ENCODE measurements around the gene SLC18A3. TPM values are rescaled to one million over a fixed set of nuclear protein-coding genes. Genes with fewer than 3 reads are reported as not detected.

Gene SLC18A3
- not detected for total RNA-seq

DNA sequence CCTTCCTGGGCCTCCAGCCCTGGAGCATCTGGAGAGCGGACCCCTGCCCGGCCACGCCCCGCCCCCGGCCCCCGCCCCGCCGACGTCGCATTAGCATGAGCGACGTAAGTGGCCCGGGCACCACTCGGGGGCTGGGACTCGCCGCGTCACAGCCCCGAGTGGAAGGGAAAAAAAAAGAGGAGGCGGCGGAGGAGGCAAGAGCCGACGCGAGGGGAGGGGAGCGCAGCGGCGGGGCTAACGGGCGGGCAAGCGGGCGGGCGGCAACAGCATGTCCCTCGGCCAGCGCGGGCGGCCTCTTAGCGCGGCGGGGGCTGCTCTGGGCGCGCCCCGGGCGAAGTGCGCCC is at the start of gene SLC18A3:
Gene SLC18A3, plus strand, starts transcription at position 197 of the 344 bp plus-strand sequence. CDS start 431 bp downstream, outside the sequence.
- H3K4me1 Mint-ChIP-seq = peaks cover 12% of the 10 kb centered on the region
- peaks cover 9% of the 10 kb centered on the region for H3K36me3 Mint-ChIP-seq
- no peak for DNase-seq
- H3K27me3 Mint-ChIP-seq = peaks cover 86% of the 10 kb centered on the region
- no peak within 1 kb of the TSS for H3K27ac Mint-ChIP-seq
- peaks cover 13% of the 10 kb centered on the region for H3K9me3 Mint-ChIP-seq
- H3K4me3 Mint-ChIP-seq = no peak within 1 kb of the TSS

DNA sequence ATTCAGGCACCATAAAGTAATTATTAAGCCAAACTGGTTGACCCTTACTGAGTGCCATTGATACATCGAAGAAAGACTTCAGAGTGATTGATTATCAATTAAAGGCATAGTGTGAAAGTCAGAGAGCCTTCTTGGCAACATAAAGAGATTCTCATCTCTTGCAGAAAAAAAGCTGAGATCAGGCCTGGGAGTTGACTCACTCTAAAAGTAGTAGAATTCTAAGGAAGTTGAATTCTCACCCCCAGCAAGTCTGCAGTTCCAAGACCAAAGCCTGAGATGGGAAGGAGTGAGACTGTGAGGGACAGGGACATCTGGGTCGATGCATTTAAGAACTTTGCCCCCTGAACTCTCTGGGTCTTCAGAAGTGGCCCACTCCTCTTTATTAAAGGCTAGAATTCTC is 49.6 kb upstream of the SLC18A3 start:
- H3K4me1 Mint-ChIP-seq = no peaks in the 10 kb centered on the region
- peaks cover 7% of the 10 kb centered on the region for H3K9me3 Mint-ChIP-seq
- H3K27ac Mint-ChIP-seq = no peak overlapping the region
- H3K4me3 Mint-ChIP-seq = no peak overlapping the region
- H3K36me3 Mint-ChIP-seq = no peaks in the 10 kb centered on the region
- peaks cover 34% of the 10 kb centered on the region for H3K27me3 Mint-ChIP-seq
- DNase-seq = no peak

- Mint-ChIP-seq H3K9me3 (peaks cover 5% of the 10 kb centered on the region), H3K27me3 (peaks cover 46% of the 10 kb centered on the region), H3K4me1 (peaks cover under 1% of the 10 kb centered on the region), H3K36me3 (no peaks in the 10 kb centered on the region), H3K27ac (no peak overlapping the region), H3K4me3 (no peak overlapping the region)
- no peak for DNase-seq
Measured at GRCh38 chr10:49562893-49563292, 47.2 kb upstream of the SLC18A3 start.

GRCh38 chr10:49564461-49565009 is 45.6 kb upstream of the SLC18A3 start:
- H3K27me3 Mint-ChIP-seq = peaks cover 50% of the 10 kb centered on the region
- H3K4me1 Mint-ChIP-seq = peaks cover 16% of the 10 kb centered on the region
- no peak overlapping the region for H3K4me3 Mint-ChIP-seq
- peaks cover 9% of the 10 kb centered on the region for H3K9me3 Mint-ChIP-seq
- H3K27ac Mint-ChIP-seq = no peak overlapping the region
- DNase-seq = no peak
- no peaks in the 10 kb centered on the region for H3K36me3 Mint-ChIP-seq

DNA sequence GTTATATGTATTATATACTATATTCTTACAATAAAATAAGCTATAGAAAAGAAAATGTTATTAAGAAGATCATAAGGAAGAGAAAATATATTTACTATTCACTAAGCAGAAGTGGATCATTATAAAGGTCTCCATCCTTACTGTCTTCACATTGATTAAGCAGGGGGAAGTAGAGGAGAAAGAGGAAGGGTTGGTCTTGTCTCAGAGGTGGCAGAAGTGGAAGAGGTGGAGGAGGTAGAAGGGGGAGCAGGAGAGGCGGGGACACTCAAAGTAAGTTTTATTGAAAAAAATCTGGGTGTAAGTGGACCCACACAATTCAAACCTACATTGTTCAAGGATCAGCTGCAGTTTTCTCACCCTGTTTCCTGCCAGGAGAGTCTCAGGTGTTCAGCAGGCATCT is 42.3 kb upstream of the SLC18A3 start:
- no peak overlapping the region for H3K4me3 Mint-ChIP-seq
- peak overlapping the region; percentile 30 for H3K27ac Mint-ChIP-seq
- peaks cover 16% of the 10 kb centered on the region for H3K4me1 Mint-ChIP-seq

GRCh38 chr10:49568235-49568634 is 41.9 kb upstream of the SLC18A3 start:
- H3K27ac Mint-ChIP-seq = peak overlapping the region; percentile 61
- peaks cover 16% of the 10 kb centered on the region for H3K4me1 Mint-ChIP-seq

More for the DNA sequence above, 42.3 kb upstream of the SLC18A3 start:
- Mint-ChIP-seq H3K27me3 (peaks cover 40% of the 10 kb centered on the region), H3K36me3 (no peaks in the 10 kb centered on the region), H3K9me3 (peaks cover 9% of the 10 kb centered on the region)
- no peak for DNase-seq

GRCh38 chr10:49569031-49569631 is 41.0 kb upstream of the SLC18A3 start:
- Mint-ChIP-seq H3K4me3 (no peak overlapping the region), H3K36me3 (no peaks in the 10 kb centered on the region), H3K9me3 (peaks cover 9% of the 10 kb centered on the region), H3K27me3 (peaks cover 30% of the 10 kb centered on the region), H3K4me1 (peaks cover 16% of the 10 kb centered on the region), H3K27ac (peak overlapping the region; percentile 61)
- DNase-seq = no peak

More at GRCh38 chr10:49568235-49568634, 41.9 kb upstream of the SLC18A3 start:
- DNase-seq = peak; percentile 24
- no peaks in the 10 kb centered on the region for H3K36me3 Mint-ChIP-seq
- peaks cover 38% of the 10 kb centered on the region for H3K27me3 Mint-ChIP-seq
- no peak overlapping the region for H3K4me3 Mint-ChIP-seq
- H3K9me3 Mint-ChIP-seq = peaks cover 9% of the 10 kb centered on the region

GRCh38 chr10:49571388-49571787 is 38.7 kb upstream of the SLC18A3 start:
- Mint-ChIP-seq H3K27ac (no peak overlapping the region), H3K9me3 (peaks cover 9% of the 10 kb centered on the region), H3K27me3 (peaks cover 27% of the 10 kb centered on the region), H3K4me3 (no peak overlapping the region), H3K4me1 (peaks cover 16% of the 10 kb centered on the region), H3K36me3 (no peaks in the 10 kb centered on the region)
- no peak for DNase-seq

DNA sequence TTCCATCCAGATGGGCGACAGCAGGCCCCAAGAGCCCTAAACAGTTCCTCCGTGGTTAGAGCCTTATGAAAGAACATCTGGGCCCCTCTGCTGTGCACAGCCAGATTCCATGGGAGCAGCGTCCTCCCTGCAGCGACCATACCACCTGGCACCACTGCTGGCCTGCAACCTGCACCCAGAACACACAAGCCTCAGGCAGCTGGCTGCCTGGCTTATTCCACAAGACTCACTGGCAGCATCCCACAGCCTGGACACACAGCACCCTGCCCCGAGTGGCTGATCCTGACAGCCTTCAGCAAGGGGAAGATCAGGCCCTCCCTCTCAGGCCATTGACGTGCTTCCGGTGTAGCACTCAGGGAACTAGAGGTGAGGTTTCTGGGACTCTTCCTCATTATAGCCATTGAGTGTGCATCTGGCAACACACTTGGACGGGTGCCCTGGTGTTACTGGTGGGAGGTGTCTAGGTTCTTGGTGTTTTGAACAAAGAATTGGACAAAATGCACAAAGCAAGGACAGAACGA is 37.5 kb upstream of the SLC18A3 start:
- Mint-ChIP-seq H3K27me3 (peaks cover 27% of the 10 kb centered on the region), H3K36me3 (no peaks in the 10 kb centered on the region), H3K4me1 (peaks cover 16% of the 10 kb centered on the region), H3K4me3 (no peak overlapping the region), H3K27ac (no peak overlapping the region), H3K9me3 (peaks cover 4% of the 10 kb centered on the region)
- DNase-seq = no peak

DNA sequence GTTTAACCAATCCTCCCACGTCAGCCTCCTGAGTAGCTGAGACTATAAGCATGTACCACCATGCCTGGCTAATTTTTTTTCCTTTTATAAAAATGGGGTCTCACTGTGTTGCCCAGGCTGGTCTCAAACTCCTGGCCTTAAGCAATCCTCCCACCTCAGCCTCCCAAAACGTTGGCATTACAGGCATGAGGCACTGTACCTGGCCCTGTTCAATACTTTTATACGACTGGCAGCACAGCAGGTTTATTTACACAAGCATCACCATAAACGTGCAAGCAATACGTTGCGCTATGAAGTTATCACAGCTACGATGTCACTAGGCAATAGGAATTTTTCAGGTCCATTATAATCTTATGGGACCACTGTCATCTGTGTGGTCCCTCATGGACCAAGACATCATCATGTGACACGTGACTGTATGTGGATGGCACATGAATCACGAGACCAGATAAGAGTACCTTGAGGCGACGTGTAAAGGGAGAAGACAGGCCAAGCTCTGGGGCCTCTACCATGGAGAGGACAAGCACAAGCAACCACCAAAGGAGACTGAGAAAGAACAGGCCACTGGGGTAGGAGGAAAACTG is 34.5 kb upstream of the SLC18A3 start:
- Mint-ChIP-seq H3K27ac (no peak overlapping the region), H3K9me3 (no peaks in the 10 kb centered on the region), H3K4me1 (peaks cover 5% of the 10 kb centered on the region), H3K27me3 (peaks cover 16% of the 10 kb centered on the region), H3K4me3 (no peak overlapping the region), H3K36me3 (no peaks in the 10 kb centered on the region)
- no peak for DNase-seq

DNA sequence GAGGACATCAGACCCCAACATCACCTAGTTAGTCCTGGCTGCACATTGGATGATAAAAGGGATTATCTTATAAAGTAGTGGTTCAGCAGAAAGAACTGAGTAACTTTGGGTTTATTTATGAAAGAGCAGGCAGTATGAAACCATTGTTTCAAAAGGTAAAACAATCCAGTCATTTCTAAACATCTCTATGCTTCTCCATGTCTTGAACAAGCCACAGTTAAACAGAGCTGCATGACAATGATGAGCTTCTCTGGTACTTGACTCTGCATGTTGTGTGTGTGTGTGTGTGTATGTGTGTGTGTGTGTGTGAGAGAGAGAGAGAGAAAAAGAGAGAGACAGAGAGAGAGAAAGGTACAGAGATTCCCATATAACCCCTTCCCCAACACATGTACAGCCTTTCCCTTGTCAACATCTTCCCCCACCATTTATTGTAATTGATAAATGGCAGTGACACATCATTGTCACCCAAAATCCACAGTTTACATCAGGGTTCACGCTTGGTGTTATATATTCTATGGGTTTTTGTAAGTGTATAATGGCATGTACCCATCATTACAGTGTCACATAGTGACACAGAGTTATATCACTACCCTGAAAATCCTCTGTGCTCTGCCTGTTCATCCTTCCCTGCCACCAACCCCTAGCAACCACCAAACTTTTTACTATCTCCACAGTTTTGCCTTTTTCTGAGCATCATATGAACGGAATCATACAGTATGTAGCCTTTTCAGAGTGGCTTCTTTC is 32.8 kb upstream of the SLC18A3 start:
- Mint-ChIP-seq H3K36me3 (no peaks in the 10 kb centered on the region), H3K4me3 (no peak overlapping the region), H3K4me1 (peaks cover 10% of the 10 kb centered on the region), H3K9me3 (no peaks in the 10 kb centered on the region), H3K27me3 (peaks cover 17% of the 10 kb centered on the region), H3K27ac (no peak overlapping the region)
- DNase-seq = no peak

GRCh38 chr10:49578392-49578791 is 31.7 kb upstream of the SLC18A3 start:
- Mint-ChIP-seq H3K27me3 (peaks cover 25% of the 10 kb centered on the region), H3K27ac (no peak overlapping the region), H3K9me3 (no peaks in the 10 kb centered on the region), H3K4me3 (no peak overlapping the region), H3K36me3 (no peaks in the 10 kb centered on the region), H3K4me1 (peaks cover 10% of the 10 kb centered on the region)
- DNase-seq = no peak

- DNase-seq = no peak
- no peaks in the 10 kb centered on the region for H3K9me3 Mint-ChIP-seq
- H3K27ac Mint-ChIP-seq = no peak overlapping the region
- no peak overlapping the region for H3K4me3 Mint-ChIP-seq
- peaks cover 10% of the 10 kb centered on the region for H3K4me1 Mint-ChIP-seq
- H3K27me3 Mint-ChIP-seq = peaks cover 32% of the 10 kb centered on the region
- H3K36me3 Mint-ChIP-seq = no peaks in the 10 kb centered on the region
Measured at GRCh38 chr10:49579621-49580020, 30.5 kb upstream of the SLC18A3 start.

GRCh38 chr10:49585387-49585786 is 24.7 kb upstream of the SLC18A3 start:
- DNase-seq = no peak
- no peak overlapping the region for H3K4me3 Mint-ChIP-seq
- peaks cover 4% of the 10 kb centered on the region for H3K9me3 Mint-ChIP-seq
- H3K4me1 Mint-ChIP-seq = peaks cover 6% of the 10 kb centered on the region
- peaks cover 26% of the 10 kb centered on the region for H3K27me3 Mint-ChIP-seq
- H3K27ac Mint-ChIP-seq = no peak overlapping the region
- no peaks in the 10 kb centered on the region for H3K36me3 Mint-ChIP-seq

- Mint-ChIP-seq H3K36me3 (no peaks in the 10 kb centered on the region), H3K4me3 (no peak overlapping the region), H3K4me1 (no peaks in the 10 kb centered on the region), H3K9me3 (peaks cover 4% of the 10 kb centered on the region), H3K27ac (no peak overlapping the region), H3K27me3 (peaks cover 29% of the 10 kb centered on the region)
- no peak for DNase-seq
Measured at GRCh38 chr10:49587981-49588380, 22.1 kb upstream of the SLC18A3 start.
